Tibial artery (tissue), 4 donors: ENCODE results near the gene ZNF714.

ENCODE experiments used
- DNase-seq, 2 donors: peaks; one replicate each; pipeline ENCODE4 v3.0.0-alpha.2; 2019
- H3K27ac ChIP-seq, 2 donors: fragments of 200-600 bp; sonication (generic) in 1 of 2; 1 replicate in 1 of 2; 2 replicates in 1 of 2; pipeline ENCODE4 v1.5.1; 2018 to 2019; ENCODE audit warnings: mild to moderate bottlenecking in 1 of 2
- H3K27me3 ChIP-seq, 2 donors: fragments of 200-600 bp; sonication (generic) in 1 of 2; one replicate each; pipeline versions ENCODE4 v1.5.1 to v1.6.0; 2016 to 2019
- H3K36me3 ChIP-seq, 3 donors: fragments of 200-600 bp; sonication (generic) in 2 of 3; one replicate each; pipeline ENCODE4 v1.5.1; 2016 to 2019; ENCODE audit warnings: mild to moderate bottlenecking in 2 of 3
- H3K4me1 ChIP-seq, 4 donors: fragments of 200-600 bp; sonication (generic) in 2 of 4; 1 replicate in 3 of 4; 2 replicates in 1 of 4; pipeline ENCODE4 v1.5.1; 2016 to 2019
- H3K4me3 ChIP-seq, 2 donors: fragments of 200-600 bp; sonication (generic) in 1 of 2; 1 replicate in 1 of 2; 2 replicates in 1 of 2; pipeline ENCODE4 v1.5.1; 2018 to 2019; ENCODE audit warnings: mild to moderate bottlenecking in 2 of 2
- H3K9me3 ChIP-seq, 3 donors: fragments of 200-600 bp; sonication (generic) in 1 of 3; one replicate each; pipeline ENCODE4 v1.5.1; 2016 to 2019
- intact Hi-C: fragments of 100-400 bp; cut with DNase I; formaldehyde crosslinking; loops from one replicate; pipeline ENCODE4 v1.15.0; 2023; ENCODE audit warnings: low total_unique reads
- TF ChIP-seq, protein P1 (sequence below), 2 experiments: fragments of 200-600 bp in 1 of 2; fragments of 450-650 bp in 1 of 2; IDR thresholded peaks; one replicate each; pipeline ENCODE4 v1.5.1; 2017 to 2019; ENCODE audit warnings: antibody characterized with exemption in 2 of 2, mild to moderate bottlenecking in 1 of 2, moderate library complexity in 1 of 2

ZNF714 gene

DNA sequence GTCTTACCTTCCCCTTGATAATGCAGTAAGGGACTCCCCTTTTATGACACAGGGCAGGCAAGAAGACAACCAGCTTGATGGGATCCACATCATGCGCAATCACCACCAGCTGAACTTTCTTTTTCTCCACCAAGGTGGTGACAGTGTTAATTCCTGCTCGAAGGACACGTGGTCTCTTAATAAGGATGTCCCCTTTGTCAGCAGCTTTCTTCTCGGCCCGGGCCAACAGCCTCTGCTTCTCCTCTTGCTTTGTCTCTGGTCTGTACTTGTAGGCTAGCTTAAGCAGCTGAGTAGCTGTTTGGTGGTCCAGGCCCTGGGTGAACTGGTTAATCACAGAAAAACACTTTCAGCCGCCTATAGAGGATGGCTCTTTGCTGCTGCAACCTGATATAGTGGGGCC lies 67.9 kb downstream of the ZNF714 start:
- Histone ChIP-seq H3K27ac (no peak overlapping the region), H3K27me3 (no peaks in the 10 kb centered on the region), H3K36me3 (peaks cover 27 to 58% (median 50%) of the 10 kb centered on the region in 3 donors), H3K9me3 (no peaks in the 10 kb centered on the region), H3K4me1 (no peaks in the 10 kb centered on the region), H3K4me3 (no peak overlapping the region)
- DNase-seq = no peak
- intact Hi-C loops = no loop called here
- TF ChIP-seq, protein P1, sequence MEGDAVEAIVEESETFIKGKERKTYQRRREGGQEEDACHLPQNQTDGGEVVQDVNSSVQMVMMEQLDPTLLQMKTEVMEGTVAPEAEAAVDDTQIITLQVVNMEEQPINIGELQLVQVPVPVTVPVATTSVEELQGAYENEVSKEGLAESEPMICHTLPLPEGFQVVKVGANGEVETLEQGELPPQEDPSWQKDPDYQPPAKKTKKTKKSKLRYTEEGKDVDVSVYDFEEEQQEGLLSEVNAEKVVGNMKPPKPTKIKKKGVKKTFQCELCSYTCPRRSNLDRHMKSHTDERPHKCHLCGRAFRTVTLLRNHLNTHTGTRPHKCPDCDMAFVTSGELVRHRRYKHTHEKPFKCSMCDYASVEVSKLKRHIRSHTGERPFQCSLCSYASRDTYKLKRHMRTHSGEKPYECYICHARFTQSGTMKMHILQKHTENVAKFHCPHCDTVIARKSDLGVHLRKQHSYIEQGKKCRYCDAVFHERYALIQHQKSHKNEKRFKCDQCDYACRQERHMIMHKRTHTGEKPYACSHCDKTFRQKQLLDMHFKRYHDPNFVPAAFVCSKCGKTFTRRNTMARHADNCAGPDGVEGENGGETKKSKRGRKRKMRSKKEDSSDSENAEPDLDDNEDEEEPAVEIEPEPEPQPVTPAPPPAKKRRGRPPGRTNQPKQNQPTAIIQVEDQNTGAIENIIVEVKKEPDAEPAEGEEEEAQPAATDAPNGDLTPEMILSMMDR (IDR thresholded peaks at IDR 0.05) = no peak

DNA sequence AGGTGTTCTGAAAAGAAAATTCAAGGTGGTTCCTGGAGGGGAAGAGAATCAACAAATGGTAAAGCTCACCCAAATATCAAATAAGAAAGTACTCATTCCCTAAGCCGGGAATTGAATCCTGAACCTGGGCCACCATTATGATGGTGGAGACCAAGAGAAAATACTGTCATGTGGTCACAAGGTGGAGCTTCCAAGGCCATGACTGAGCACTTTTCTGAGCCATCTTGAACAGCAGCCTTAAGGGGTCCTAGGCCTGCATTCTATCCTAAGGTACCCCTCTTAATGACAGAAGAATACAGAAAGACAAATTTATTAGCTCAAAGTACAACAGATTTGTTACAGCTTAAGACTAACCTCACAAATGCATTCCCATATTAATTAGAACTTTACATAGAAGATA lies 69.5 kb downstream of the ZNF714 start:
- no peaks in the 10 kb centered on the region for H3K27me3 ChIP-seq
- H3K36me3 ChIP-seq = peaks cover 23 to 48% (median 40%) of the 10 kb centered on the region in 3 donors
- H3K4me1 ChIP-seq = no peaks in the 10 kb centered on the region
- no peak overlapping the region for H3K4me3 ChIP-seq
- no peak overlapping the region for H3K27ac ChIP-seq
- TF ChIP-seq, protein P1 (IDR thresholded peaks at IDR 0.05) = no peak
- intact Hi-C loops = no loop called here
- no peak for DNase-seq
- H3K9me3 ChIP-seq = peaks cover 0 to 6% (median 0%) of the 10 kb centered on the region in 3 donors

DNA sequence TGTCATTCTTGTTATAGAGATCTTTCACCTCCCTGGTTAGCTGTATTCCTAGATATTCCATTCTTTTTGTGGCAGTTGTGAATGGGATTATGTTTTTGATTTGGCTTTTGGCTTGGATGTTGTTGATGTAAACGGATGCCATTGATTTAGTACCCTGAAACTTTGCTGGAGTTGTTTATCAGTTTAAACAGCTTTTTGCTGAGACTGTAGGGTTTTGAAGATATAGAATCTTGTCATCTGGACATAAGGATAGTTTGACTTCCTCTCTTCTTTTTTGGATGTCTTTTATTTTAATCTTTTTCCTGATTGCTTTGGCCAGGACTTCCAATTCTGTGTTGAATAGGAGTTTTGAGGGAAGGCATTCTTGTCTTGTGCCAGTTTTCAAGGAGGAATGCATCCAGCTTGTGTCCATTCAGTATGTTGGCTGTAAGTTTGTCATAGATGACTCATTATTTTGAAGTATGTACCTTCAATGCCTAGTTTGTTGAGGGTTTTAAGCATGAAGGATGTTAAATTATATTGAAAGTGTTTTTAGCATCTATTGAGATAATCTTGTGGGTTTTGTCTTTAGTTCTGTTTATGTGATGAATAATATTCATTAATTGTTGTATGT lies 76.6 kb downstream of the ZNF714 start:
- peaks cover 0 to 9% (median 0%) of the 10 kb centered on the region in 4 donors for H3K4me1 ChIP-seq
- intact Hi-C loops = no loop called here
- H3K27ac ChIP-seq = no peak overlapping the region
- DNase-seq = no peak
- peaks cover 5 to 29% (median 24%) of the 10 kb centered on the region in 3 donors for H3K36me3 ChIP-seq
- peaks cover 0 to 11% (median 0%) of the 10 kb centered on the region in 3 donors for H3K9me3 ChIP-seq
- no peak overlapping the region for H3K4me3 ChIP-seq
- TF ChIP-seq, protein P1 (IDR thresholded peaks at IDR 0.05) = no peak
- no peaks in the 10 kb centered on the region for H3K27me3 ChIP-seq

DNA sequence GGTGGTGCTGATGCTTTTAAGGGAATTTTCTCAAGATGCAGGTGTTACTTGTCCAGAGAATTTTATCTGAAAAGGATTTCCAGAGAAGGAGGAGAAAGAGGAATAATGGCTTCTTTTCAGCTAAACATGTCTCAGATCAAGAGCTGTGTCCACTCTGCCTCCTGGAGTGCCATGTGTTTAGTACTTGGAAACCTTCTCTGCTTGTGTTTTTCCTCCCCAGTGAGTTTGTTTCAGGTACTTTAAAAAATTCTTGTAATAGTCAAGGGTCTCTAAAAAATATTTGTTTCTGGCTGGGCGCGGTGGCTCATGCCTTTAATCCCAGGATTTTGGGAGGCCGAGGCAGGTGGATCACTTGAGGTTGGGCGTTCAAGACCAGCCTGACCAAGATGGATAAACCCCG lies 82.5 kb downstream of the ZNF714 start:
- no peak for DNase-seq
- H3K9me3 ChIP-seq = no peaks in the 10 kb centered on the region
- H3K36me3 ChIP-seq = peaks cover 32 to 48% (median 46%) of the 10 kb centered on the region in 3 donors
- H3K4me3 ChIP-seq = no peak overlapping the region
- H3K4me1 ChIP-seq = no peaks in the 10 kb centered on the region
- TF ChIP-seq, protein P1 (IDR thresholded peaks at IDR 0.05) = no peak
- intact Hi-C loops = no loop called here
- no peak overlapping the region for H3K27ac ChIP-seq
- H3K27me3 ChIP-seq = no peaks in the 10 kb centered on the region

DNA sequence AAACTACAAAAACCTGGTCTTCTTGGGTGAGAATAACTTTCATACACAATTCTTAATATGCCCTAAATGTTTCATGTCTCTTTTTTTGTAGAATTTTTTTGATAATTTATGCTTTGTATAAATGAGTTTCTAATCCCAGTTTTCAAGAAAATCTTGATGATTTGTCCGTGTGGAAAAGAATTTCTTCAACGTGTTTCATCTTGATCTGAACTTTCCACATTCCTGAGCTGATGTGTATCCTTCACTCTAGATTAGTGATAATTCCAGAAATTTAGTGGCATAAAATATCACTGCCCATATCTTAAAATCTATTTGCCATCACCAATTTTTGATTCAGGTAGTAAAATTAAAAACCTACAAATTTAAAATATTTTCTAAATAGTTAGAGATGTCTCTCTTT lies 84.4 kb downstream of the ZNF714 start:
- no peak for DNase-seq
- no peak overlapping the region for H3K4me3 ChIP-seq
- no peaks in the 10 kb centered on the region for H3K9me3 ChIP-seq
- H3K36me3 ChIP-seq = peaks cover 38 to 51% (median 50%) of the 10 kb centered on the region in 3 donors
- H3K27me3 ChIP-seq = no peaks in the 10 kb centered on the region
- H3K4me1 ChIP-seq = no peaks in the 10 kb centered on the region
- intact Hi-C loops = no loop called here
- TF ChIP-seq, protein P1 (IDR thresholded peaks at IDR 0.05) = no peak
- no peak overlapping the region for H3K27ac ChIP-seq
